Choroid plexus epithelial cell (primary cell): ENCODE measurements around the gene KLHL18.
"Not testable (repeated sequence)": the region's sequence is repeated elsewhere in the genome, so short reads cannot be mapped to it uniquely, and the experiment has no call there.

Experiments
- DNase-seq: peaks from one replicate; pipeline ENCODE4 v3.0.0-alpha.2; 2010; ENCODE audit warnings: low read depth
- H3K4me3 ChIP-seq: 2 replicates; pipeline ENCODE4 v1.5.1; 2011; ENCODE audit warnings: low read depth, mild to moderate bottlenecking, control low read depth, low read length, moderate library complexity
- TF ChIP-seq, protein P1 (sequence below): conservative IDR thresholded peaks from 2 replicates; pipeline ENCODE4 v1.5.1; 2011; ENCODE audit warnings: low read depth, mild to moderate bottlenecking, control low read depth, inconsistent platforms, low read length, moderate library complexity

Gene KLHL18

DNA sequence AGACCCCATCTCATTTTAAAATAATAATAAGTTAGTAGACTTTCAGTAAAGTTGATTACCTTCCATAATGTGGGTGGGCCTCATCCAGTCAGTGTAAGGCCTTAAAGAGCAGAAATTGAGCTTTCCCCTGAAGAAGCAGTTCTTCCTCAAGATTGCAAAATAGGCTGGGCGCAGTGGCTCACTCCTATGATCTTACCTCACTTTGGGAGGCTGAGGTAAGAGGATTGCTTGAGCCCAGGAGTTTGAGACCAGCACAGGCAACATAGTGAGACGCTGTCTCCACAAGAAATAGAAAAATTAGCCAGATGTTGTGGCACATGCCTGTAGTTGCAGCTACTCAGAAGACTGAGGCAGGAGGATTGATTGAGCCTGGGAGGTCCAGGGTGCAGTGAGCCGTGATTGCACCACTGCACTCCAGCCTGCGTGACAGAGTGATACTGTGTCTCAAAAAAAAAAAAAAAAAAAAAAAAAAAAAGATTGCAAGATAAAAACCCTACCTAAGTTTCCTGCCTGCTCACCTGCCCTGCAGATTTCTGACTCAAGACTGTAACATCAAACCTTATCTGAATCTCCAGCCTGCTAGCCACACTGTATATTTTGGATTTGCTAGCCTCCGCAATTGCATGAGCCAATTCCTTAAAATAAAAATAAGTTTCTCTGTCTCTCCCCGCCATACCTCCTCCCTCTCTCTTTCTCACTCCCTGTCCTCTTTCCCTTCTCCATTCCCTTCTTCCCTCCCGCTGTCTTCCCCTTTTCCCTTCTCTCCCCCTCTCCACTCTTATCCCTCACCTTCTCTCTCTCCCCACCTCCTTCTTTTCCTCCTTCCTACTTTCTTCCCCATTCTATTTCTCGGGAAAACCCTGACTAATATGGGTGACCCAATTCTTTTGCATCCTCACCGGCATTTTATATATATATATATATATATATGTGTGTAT is 16.9 kb downstream of the KLHL18 start:
- TF ChIP-seq, protein P1, sequence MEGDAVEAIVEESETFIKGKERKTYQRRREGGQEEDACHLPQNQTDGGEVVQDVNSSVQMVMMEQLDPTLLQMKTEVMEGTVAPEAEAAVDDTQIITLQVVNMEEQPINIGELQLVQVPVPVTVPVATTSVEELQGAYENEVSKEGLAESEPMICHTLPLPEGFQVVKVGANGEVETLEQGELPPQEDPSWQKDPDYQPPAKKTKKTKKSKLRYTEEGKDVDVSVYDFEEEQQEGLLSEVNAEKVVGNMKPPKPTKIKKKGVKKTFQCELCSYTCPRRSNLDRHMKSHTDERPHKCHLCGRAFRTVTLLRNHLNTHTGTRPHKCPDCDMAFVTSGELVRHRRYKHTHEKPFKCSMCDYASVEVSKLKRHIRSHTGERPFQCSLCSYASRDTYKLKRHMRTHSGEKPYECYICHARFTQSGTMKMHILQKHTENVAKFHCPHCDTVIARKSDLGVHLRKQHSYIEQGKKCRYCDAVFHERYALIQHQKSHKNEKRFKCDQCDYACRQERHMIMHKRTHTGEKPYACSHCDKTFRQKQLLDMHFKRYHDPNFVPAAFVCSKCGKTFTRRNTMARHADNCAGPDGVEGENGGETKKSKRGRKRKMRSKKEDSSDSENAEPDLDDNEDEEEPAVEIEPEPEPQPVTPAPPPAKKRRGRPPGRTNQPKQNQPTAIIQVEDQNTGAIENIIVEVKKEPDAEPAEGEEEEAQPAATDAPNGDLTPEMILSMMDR: no peak
- DNase-seq: no peak
- H3K4me3 ChIP-seq: no peak overlapping the region

DNA sequence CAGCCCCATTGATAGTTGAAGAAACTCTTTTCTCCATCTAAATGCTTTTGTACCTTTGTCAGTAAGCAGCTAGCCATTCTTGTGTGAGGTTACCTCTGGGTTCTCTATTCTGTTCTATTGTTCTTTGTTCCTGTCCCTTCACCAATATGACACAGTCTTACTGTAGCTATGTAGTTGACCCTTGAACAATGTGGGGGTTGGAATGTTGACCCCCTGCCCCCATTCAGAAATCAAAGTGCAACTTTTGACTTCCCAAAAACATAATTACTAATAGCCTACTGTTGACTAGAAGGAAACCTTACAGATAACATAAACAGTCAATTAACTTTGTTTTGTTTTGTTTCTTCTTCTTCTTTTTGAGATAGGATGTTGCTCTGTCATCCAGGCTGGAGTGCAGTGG is 18.7 kb downstream of the KLHL18 start:
- no peak for DNase-seq
- no peak overlapping the region for H3K4me3 ChIP-seq
- TF ChIP-seq, protein P1: no peak

DNA sequence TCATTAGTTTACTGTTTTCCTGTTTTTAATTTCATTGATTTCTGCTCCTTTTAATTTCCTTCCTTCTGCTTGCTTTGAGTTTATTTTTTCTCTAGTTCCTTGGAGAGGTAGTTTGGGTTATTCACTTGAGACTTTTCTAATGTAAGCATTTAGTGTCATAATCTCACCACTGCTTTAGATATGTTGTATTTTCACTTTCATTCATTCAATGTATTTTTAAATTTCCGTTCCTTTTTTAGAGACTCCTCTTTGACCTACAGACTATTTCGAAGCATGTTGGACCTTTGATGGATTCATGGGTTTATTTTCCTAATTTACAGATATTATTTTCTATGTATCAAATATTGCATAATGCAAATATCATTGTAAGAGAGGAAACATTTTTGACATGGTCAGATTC is 23.3 kb downstream of the KLHL18 start:
- TF ChIP-seq, protein P1: no peak
- DNase-seq: no peak

DNA sequence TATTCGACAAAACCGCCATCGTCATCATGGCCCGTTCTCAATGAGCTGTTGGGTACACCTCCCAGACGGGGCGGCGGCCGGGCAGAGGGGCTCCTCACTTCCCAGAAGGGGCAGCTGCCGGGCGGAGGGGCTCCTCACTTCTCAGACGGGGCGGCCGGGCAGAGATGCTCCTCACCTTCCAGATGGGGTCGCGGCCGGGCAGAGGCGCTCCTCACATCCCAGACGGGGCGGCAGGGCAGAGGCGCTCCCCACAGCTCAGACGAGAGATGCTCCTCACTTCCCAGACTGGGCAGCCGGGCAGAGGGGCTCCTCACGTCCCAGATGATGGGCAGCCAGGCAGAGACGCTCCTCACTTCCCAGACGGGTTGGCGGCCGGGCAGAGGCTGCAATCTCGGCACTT is 26.5 kb downstream of the KLHL18 start:
- not testable (repeated sequence) for DNase-seq, H3K4me3 ChIP-seq

More for the DNA sequence above, 23.3 kb downstream of the KLHL18 start:
- no peak overlapping the region for H3K4me3 ChIP-seq

DNA sequence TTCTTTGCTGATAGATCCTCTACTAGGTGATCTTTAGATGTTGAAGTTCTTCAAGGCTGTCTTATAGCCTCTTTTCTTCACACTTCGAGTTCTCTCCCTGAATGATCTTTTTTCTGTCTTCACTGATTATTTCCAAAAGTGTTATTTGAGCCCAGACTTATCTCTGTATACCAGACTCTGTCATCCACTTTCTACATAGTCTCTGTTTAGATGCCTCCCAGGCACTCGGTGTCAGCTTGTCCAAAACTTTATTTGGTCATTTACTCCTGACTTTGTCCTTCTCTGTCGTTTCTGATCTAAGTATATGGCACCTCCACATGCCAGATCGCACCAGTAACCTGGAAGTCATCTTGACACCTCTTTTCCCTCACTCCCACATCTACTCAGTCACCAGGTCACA is 27.6 kb downstream of the KLHL18 start:
- no peak overlapping the region for H3K4me3 ChIP-seq
- no peak for DNase-seq
- TF ChIP-seq, protein P1: no peak

DNA sequence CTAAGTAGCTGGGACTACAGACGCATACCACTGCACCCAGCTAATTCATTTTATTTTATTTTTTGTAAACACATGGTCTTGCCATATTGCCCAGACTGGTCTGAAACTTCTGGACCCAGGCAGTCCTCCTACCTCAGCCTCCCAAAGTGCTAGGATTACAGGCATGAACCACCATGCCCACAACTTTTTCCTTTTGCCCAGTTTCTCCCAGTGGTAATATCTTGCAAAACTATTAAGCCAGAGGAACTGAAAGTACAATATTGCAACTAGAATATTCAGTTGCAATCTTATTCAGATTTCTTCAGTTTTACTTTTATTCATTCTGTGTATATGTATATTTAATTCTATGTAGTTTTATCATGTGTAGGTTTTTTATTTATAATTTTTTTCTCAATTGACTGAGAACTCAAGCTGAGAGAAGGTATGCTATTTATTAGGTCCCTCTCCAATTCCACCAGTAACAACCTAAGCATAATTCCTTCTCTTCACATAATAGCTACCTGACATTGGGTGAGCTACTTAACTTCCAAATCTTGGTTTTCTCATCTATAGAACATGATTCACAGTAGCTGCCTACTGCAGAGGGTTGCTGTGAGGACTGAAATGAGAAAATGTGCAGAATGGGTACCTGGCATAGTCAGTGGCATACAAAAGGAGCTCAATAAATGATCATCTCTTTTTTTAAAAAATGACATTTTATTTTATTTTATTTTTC is 30.8 kb downstream of the KLHL18 start:
- DNase-seq: no peak
- TF ChIP-seq, protein P1: no peak
- H3K4me3 ChIP-seq: no peak overlapping the region

DNA sequence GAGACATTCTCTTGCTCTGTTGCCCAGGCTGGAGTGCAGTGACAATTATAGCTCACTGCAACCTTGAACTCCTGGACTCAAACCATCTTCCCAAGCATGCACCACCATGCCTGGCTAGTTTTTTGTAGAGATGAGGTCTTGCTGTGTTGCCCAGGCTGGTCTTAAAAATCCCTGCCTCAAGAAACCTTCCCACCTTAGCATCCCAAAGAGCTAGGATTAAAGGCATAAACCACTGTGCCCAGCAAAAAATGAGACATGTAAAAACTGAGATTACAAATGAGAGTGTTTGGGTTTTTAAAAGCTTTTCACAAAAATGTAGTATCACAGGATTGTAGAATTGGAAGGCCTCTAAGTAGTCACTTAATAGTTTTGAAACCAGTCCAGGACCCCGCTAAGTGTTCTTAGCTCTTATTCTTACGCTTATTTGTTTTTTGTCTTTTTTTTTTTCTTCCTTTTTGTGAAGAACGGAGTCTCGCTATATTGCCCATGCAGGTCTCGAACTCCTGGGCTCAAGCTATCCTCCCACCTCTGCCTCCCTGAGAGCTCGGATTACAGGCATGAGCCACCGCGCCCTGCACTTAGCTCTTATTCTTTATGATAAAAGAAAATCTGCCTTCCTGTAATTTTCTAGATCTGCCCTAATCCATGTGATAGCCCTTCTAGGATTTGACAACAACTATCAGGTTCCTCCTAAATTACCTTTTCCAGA is 31.5 kb downstream of the KLHL18 start:
- H3K4me3 ChIP-seq: no peak overlapping the region
- TF ChIP-seq, protein P1: no peak
- DNase-seq: no peak
